GM12878 (cell line): ENCODE data around the gene ZNF608. TPM values are rescaled to one million over a fixed set of nuclear protein-coding genes. Genes with fewer than 3 reads are reported as not detected.
A peak's percentile ranks its signal among the peaks of the same experiment; 100 is the strongest.

Experiments used
- ATF3 ChIP-seq: IDR thresholded peaks from 2 replicates; pipeline ENCODE4 v1.6.1; 2011; ENCODE audit warnings: low read depth, mild to moderate bottlenecking, low read length, moderate library complexity, borderline replicate concordance; ENCODE audit errors: extremely low read depth
- ATF7 ChIP-seq: fragments of 450-650 bp; IDR thresholded peaks from 2 replicates; pipeline ENCODE4 v1.6.1; 2016; ENCODE audit warnings: low read depth, mild to moderate bottlenecking
- BMI1 ChIP-seq: fragments of 450-650 bp; IDR thresholded peaks from 2 replicates; pipeline ENCODE4 v1.6.1; 2016; ENCODE audit warnings: mild to moderate bottlenecking, moderate library complexity, borderline replicate concordance
- CBX3 ChIP-seq: fragments of 200-600 bp; sonication (generic); IDR thresholded peaks from 2 replicates; pipeline ENCODE4 v1.6.1; 2016; ENCODE audit warnings: low read depth, borderline replicate concordance
- DPF2 ChIP-seq: fragments of 450-650 bp; IDR thresholded peaks from 2 replicates; pipeline ENCODE4 v1.6.1; 2017; ENCODE audit warnings: mild to moderate bottlenecking
- E2F4 ChIP-seq: IDR thresholded peaks from 2 replicates; pipeline ENCODE4 v1.6.1; 2012; ENCODE audit warnings: low read depth, low read length, improper control_type of control experiment
- ESRRA ChIP-seq: IDR thresholded peaks from 2 replicates; pipeline ENCODE4 v1.6.1; 2012; ENCODE audit warnings: mild to moderate bottlenecking, low read length, improper control_type of control experiment
- ETV6 ChIP-seq, 2 experiments: fragments of 450-650 bp in 1 of 2; IDR thresholded peaks in 1 of 2; conservative IDR thresholded peaks in 1 of 2; 2 replicates each; pipeline ENCODE4 v1.6.1; 2014; ENCODE audit warnings: antibody characterized with exemption in 1 of 2, borderline replicate concordance in 1 of 2, low read depth in 1 of 2, mild to moderate bottlenecking in 1 of 2, moderate library complexity in 1 of 2
- IKZF1 ChIP-seq: fragments of 450-650 bp; conservative IDR thresholded peaks from 2 replicates; pipeline ENCODE4 v1.6.1; 2017; ENCODE audit warnings: antibody characterized with exemption, mild to moderate bottlenecking
- NR2C1 ChIP-seq: fragments of 450-650 bp; IDR thresholded peaks from 2 replicates; pipeline ENCODE4 v1.6.1; 2017; ENCODE audit warnings: antibody characterized with exemption, mild to moderate bottlenecking, moderate library complexity
- PBX3 ChIP-seq: IDR thresholded peaks from 2 replicates; pipeline ENCODE4 v1.6.1; 2011; ENCODE audit warnings: mild to moderate bottlenecking, low read depth, low read length, moderate library complexity; ENCODE audit not compliant: insufficient replicate concordance
- POLR2AphosphoS5 ChIP-seq: IDR thresholded peaks from 2 replicates; pipeline ENCODE4 v1.6.1; 2011; ENCODE audit warnings: mild to moderate bottlenecking, low read length, inconsistent platforms
- SPI1 ChIP-seq: IDR thresholded peaks from 2 replicates; pipeline ENCODE4 v1.6.1; 2011; ENCODE audit warnings: low read depth, mild to moderate bottlenecking, low read length, moderate library complexity, borderline replicate concordance; ENCODE audit not compliant: insufficient read depth
- TCF12 ChIP-seq: IDR thresholded peaks from 2 replicates; pipeline ENCODE4 v1.6.1; 2011; ENCODE audit warnings: low read depth, mild to moderate bottlenecking, low read length
- TCF7 ChIP-seq: IDR thresholded peaks from 2 replicates; pipeline ENCODE4 v1.6.1; 2014; ENCODE audit warnings: antibody characterized with exemption, borderline replicate concordance
- polyA plus RNA-seq, 11 experiments: library from polyadenylated mRNA; depleted of rRNA in 4 of 11; unstranded in 6 of 11; stranded (reverse) in 5 of 11; fragments of >200 nt; fragmentation: Nextera tagmentation in 4 of 11; fragmentation: Illumina TruSeq in 1 of 11; extraction: Ambion mirVana in 4 of 11; extraction: Trizol in 1 of 11; gene quantifications; 1 replicate in 1 of 11; 2 replicates in 10 of 11; pipeline versions ENCODE4 v1.2.1 to v1.2.3, GENCODE V29; 2011 to 2016; ENCODE audit warnings: inconsistent platforms in 2 of 11, missing spikeins in 2 of 11, low read depth in 1 of 11
- total RNA-seq, 4 experiments: library from RNA; depleted of rRNA in 3 of 4; stranded (reverse); fragments of >200 nt in 3 of 4; fragmentation: Illumina TruSeq in 1 of 4; extraction: Trizol in 1 of 4; gene quantifications; 2 replicates each; pipeline versions ENCODE4 v1.2.1 to v1.2.3, GENCODE V29; 2013 to 2021
- TF ChIP-seq, protein P1 (sequence below): IDR thresholded peaks from 2 replicates; pipeline ENCODE4 v1.6.1; 2012; ENCODE audit warnings: low read length, inconsistent platforms
- TF ChIP-seq, protein P2 (sequence below): fragments of 150-350 bp; IDR thresholded peaks from 2 replicates; pipeline ENCODE4 v1.6.1; 2016; ENCODE audit warnings: low read depth, low read length
- TF ChIP-seq, protein P3 (sequence below): IDR thresholded peaks from 2 replicates; pipeline ENCODE4 v1.6.1; 2011; ENCODE audit warnings: borderline replicate concordance, low read depth, mild to moderate bottlenecking, moderate library complexity, low read length; ENCODE audit not compliant: insufficient read depth, poor library complexity, severe bottlenecking

Gene ZNF608
- total and polyA plus RNA-seq, 10 of the 15 experiments (the other 5 are each of a cell fraction or from before 2014, with no cell fraction given): 0.19 to 6.7 (median 0.64) TPM

GRCh38 chr5:124707520-124707919, 38.9 kb downstream of the ZNF608 start (continued):
- TF ChIP-seq, protein P1, sequence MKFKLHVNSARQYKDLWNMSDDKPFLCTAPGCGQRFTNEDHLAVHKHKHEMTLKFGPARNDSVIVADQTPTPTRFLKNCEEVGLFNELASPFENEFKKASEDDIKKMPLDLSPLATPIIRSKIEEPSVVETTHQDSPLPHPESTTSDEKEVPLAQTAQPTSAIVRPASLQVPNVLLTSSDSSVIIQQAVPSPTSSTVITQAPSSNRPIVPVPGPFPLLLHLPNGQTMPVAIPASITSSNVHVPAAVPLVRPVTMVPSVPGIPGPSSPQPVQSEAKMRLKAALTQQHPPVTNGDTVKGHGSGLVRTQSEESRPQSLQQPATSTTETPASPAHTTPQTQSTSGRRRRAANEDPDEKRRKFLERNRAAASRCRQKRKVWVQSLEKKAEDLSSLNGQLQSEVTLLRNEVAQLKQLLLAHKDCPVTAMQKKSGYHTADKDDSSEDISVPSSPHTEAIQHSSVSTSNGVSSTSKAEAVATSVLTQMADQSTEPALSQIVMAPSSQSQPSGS: peak; percentile 63; the same call in 1 of the 2 replicates
- peak; percentile 88 for TF ChIP-seq ATF7
- no peak for TF ChIP-seq ATF3
- TF ChIP-seq, protein P2, sequence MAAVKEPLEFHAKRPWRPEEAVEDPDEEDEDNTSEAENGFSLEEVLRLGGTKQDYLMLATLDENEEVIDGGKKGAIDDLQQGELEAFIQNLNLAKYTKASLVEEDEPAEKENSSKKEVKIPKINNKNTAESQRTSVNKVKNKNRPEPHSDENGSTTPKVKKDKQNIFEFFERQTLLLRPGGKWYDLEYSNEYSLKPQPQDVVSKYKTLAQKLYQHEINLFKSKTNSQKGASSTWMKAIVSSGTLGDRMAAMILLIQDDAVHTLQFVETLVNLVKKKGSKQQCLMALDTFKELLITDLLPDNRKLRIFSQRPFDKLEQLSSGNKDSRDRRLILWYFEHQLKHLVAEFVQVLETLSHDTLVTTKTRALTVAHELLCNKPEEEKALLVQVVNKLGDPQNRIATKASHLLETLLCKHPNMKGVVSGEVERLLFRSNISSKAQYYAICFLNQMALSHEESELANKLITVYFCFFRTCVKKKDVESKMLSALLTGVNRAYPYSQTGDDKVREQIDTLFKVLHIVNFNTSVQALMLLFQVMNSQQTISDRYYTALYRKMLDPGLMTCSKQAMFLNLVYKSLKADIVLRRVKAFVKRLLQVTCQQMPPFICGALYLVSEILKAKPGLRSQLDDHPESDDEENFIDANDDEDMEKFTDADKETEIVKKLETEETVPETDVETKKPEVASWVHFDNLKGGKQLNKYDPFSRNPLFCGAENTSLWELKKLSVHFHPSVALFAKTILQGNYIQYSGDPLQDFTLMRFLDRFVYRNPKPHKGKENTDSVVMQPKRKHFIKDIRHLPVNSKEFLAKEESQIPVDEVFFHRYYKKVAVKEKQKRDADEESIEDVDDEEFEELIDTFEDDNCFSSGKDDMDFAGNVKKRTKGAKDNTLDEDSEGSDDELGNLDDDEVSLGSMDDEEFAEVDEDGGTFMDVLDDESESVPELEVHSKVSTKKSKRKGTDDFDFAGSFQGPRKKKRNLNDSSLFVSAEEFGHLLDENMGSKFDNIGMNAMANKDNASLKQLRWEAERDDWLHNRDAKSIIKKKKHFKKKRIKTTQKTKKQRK: no peak
- no peak for TF ChIP-seq CBX3
- TF ChIP-seq, protein P3, sequence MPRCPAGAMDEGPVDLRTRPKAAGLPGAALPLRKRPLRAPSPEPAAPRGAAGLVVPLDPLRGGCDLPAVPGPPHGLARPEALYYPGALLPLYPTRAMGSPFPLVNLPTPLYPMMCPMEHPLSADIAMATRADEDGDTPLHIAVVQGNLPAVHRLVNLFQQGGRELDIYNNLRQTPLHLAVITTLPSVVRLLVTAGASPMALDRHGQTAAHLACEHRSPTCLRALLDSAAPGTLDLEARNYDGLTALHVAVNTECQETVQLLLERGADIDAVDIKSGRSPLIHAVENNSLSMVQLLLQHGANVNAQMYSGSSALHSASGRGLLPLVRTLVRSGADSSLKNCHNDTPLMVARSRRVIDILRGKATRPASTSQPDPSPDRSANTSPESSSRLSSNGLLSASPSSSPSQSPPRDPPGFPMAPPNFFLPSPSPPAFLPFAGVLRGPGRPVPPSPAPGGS: no peak
- TF ChIP-seq IKZF1: no peak
- no peak for TF ChIP-seq ESRRA
- TF ChIP-seq PBX3: no peak
- TF ChIP-seq POLR2AphosphoS5: 0 out of 2 replicates have a peak, but pooled peaks have one; percentile 30
- no peak for TF ChIP-seq ETV6 (conservative IDR thresholded peaks at IDR 0.05 in 1 of 2, IDR thresholded peaks at IDR 0.05 in 1 of 2; ENCODE audit: borderline replicate concordance in 1 of 2, low read depth in 1 of 2)
- no peak for TF ChIP-seq TCF7
- TF ChIP-seq TCF12: no peak
- no peak for TF ChIP-seq BMI1
- no peak for TF ChIP-seq NR2C1
- peak; percentile 23; the same call in 1 of the 2 replicates for TF ChIP-seq SPI1
- TF ChIP-seq DPF2: no peak
- TF ChIP-seq E2F4: no peak
